OCI-LY1 (cell line): Measurements from ENCODE around the gene PSMG4.

ENCODE experiments used
- EZH2 ChIP-seq: fragments of 200-600 bp; sonication (generic), shearing (Covaris generic); IDR thresholded peaks from 2 replicates; pipeline ENCODE4 v1.8.0; 2017; ENCODE audit warnings: borderline replicate concordance, mixed run types, mild to moderate bottlenecking, antibody characterized with exemption, low read length, moderate library complexity, mixed read lengths
- TF ChIP-seq, protein P1 (sequence below): fragments of 200-600 bp; sonication (generic), shearing (Covaris generic); IDR thresholded peaks from 2 replicates; pipeline ENCODE4 v1.5.1; 2017; ENCODE audit warnings: mild to moderate bottlenecking, antibody characterized with exemption, low read length, moderate library complexity, mixed read lengths

DNA sequence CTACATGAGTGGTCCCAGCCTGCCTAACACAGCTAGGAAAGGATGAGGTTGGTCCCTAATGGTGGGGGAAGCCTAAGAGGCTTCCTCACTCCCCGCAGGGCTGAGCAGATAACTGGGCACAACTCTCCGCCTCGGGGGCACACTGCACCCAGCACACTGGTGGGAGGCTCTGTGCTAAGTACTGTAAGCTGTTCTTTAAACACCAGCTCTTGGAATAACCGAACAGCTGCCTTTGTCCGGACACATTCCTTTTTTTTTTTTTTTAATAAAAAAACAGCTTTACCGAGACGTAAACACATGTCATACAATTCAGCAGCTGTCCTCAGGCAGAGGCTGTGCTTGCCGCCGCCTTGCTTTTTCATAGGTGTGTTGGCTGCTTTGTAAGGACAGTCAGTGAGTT lies 6.9 kb downstream of the PSMG4 start:
- TF ChIP-seq, protein P1, sequence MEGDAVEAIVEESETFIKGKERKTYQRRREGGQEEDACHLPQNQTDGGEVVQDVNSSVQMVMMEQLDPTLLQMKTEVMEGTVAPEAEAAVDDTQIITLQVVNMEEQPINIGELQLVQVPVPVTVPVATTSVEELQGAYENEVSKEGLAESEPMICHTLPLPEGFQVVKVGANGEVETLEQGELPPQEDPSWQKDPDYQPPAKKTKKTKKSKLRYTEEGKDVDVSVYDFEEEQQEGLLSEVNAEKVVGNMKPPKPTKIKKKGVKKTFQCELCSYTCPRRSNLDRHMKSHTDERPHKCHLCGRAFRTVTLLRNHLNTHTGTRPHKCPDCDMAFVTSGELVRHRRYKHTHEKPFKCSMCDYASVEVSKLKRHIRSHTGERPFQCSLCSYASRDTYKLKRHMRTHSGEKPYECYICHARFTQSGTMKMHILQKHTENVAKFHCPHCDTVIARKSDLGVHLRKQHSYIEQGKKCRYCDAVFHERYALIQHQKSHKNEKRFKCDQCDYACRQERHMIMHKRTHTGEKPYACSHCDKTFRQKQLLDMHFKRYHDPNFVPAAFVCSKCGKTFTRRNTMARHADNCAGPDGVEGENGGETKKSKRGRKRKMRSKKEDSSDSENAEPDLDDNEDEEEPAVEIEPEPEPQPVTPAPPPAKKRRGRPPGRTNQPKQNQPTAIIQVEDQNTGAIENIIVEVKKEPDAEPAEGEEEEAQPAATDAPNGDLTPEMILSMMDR = no peak
- no peak for TF ChIP-seq EZH2
